ENCODE data around the gene MROH7.

DNA sequence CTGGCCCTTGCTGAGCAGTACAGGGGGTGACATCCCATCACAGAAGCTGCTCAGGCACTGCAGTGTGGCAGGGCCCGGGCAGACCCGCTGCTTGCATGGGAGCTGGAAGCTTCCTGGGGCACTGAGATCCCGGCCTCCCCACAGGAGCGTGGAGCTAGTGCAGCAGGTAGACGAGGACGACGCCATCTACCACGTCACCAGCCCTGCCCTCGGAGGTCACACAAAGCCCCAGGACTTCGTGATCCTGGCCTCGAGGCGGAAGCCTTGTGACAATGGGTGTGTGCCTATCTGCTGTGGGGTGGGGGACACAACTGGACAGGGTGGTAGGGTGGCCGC lies 34.6 kb upstream of the MROH7 start:
- TF ChIP-seq POLR2A (IDR thresholded peaks at IDR 0.05) = no peak
- TF ChIP-seq, protein P1, sequence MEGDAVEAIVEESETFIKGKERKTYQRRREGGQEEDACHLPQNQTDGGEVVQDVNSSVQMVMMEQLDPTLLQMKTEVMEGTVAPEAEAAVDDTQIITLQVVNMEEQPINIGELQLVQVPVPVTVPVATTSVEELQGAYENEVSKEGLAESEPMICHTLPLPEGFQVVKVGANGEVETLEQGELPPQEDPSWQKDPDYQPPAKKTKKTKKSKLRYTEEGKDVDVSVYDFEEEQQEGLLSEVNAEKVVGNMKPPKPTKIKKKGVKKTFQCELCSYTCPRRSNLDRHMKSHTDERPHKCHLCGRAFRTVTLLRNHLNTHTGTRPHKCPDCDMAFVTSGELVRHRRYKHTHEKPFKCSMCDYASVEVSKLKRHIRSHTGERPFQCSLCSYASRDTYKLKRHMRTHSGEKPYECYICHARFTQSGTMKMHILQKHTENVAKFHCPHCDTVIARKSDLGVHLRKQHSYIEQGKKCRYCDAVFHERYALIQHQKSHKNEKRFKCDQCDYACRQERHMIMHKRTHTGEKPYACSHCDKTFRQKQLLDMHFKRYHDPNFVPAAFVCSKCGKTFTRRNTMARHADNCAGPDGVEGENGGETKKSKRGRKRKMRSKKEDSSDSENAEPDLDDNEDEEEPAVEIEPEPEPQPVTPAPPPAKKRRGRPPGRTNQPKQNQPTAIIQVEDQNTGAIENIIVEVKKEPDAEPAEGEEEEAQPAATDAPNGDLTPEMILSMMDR (IDR thresholded peaks at IDR 0.05) = no peak

All from lower leg skin (tissue), 3 donors.